Right renal pelvis (tissue), 4 donors: ENCODE results near the gene UPF1. TPM values are rescaled to one million over a fixed set of nuclear protein-coding genes. Genes with fewer than 3 reads are reported as not detected.

Experiments used
- DNase-seq, 4 donors: peaks; one replicate each; pipeline ENCODE4 v3.0.0-alpha.2; 2013; ENCODE audit warnings: low read depth in 4 of 4, low spot score in 3 of 4, missing footprints in 1 of 4
- polyA plus RNA-seq, 4 donors: library from polyadenylated mRNA; unstranded; fragments of 120-200 nt; gene quantifications; one replicate each; pipeline ENCODE4 v1.2.1, GENCODE V29; 2013; ENCODE audit not compliant: insufficient read length in 4 of 4

UPF1 gene
- polyA plus RNA-seq, 4 donors = 50.6 to 70.8 (median 52.5) TPM

DNA sequence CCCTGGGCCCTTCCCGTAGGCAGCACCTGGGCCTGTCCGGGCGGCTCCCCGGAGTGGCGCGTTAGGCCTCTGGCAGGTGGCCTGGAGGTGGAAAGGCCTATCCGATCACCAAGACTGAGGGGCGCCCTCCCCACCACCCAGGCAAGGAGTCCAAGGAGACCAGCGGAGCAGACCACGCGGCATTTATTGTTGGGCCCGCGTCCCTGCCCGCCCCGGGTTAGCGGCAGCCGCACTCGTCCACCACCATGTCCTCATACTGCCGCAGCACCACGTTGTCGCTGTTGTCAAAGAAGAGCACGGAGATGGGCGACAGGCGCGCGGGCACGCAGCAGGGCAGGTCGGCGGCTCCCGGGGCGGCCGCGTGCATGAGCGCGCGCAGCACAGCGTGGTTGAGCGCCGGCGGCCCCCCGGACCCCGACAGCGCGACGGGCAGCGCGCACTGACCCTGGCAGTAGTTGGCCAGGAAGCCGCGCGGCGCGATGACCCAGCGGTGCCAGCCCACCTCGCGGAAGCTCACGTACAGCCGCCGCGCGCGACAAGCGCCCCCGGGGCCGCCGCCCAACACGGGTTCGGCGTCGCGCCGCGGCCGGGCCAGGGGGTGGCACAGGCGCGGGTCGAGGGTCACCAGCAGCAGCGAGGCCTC, 36.7 kb downstream of the UPF1 start:
- DNase-seq = no peak

DNA sequence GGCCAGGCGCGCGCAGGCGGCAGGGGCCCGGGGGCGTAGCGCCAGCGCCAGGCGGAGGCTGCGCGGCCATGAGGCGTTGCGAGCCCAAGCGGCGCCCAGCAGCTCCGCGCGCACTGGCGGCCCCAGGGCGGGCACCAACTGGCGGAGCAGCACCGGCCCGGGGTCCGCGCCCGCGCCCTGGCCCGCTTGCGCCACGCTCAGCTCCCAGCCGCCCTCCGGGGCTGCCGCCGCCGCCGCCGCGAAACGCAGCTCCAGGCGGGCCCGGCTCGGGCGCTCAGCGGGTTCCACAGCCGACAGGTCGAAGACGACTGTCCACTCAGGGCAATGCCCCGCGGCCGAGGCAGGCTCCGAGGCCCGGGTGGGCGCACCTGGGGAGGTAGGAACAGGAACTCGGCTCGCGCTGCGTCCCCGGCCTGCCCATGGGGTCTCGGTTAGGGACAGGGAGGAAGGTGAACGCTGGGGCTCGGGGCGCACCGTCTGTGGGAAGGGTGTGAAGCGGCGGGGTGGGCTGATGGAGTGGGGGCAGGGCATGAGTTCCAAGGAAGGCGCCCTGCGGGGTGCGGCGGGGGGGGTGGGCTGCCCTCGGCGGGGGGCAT, 37.4 kb downstream of the UPF1 start:
- DNase-seq = no peak

DNA sequence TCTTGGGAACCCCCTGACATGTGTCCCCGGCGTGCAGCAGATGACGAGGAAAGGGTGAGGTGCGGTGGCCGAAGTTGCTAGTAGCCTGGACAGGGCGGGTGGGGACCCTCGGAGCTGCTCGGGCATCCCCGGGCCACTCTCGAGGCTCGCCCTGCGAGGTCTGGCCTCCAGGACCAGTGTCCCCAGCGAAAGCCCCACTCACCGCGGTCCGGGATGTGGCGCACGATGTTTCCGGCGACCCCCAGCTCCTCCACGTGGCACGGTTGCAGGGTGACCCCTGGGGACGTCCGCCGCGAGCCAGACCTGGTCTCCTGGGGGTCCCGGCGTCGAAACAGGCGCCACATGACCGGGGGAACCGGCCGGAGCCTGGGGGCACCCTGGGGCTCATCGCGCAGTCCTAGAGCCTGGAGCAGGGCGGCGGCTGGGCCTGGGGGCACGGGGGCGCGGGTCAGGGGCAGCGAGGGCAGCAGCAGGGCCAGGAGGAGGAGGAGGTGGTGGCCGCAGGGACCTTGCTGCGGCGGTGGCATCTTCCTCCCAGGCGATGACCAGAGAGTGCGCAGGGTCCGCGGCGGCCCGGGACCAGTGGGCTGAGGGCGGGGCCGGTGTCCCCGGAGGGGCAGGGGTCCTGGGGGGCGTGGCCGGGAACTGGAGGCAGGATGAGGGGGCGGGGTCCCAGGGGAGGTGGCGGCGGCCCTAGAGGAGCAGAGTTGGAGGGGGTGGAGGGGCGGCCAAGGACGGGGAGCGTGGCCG, 38.2 kb downstream of the UPF1 start:
- no peak for DNase-seq

DNA sequence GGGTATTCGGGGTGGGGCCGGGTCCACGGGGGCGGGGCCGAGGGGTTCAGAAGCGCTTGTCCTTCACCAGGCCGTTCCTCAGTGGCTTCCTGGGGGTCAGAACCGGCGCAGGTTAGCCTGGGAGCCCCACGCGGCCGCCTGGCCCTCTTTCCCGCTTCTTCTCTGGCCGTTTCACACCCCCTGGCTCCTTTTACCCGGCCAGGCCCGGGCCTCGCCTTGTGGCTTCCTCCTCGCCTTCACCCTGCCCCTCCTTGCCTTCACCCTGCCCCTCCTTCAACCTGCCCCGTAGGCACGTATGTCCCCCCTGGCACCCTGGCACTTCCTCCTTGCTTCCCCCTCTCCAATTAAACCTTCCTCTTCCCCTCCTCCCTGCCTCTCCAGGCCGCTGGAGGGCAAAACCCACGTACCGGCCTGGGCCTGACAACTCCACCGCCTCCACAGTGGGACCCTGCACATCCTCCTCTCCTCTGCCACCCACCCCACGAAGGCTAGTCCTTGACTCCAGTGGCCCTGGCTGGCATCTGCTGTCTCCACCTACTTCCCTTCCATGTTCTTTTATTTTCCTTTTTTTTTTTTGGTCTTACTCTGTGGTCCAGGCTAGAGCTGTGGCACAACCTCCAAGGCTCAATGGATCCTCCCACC, 38.9 kb downstream of the UPF1 start:
- no peak for DNase-seq

DNA sequence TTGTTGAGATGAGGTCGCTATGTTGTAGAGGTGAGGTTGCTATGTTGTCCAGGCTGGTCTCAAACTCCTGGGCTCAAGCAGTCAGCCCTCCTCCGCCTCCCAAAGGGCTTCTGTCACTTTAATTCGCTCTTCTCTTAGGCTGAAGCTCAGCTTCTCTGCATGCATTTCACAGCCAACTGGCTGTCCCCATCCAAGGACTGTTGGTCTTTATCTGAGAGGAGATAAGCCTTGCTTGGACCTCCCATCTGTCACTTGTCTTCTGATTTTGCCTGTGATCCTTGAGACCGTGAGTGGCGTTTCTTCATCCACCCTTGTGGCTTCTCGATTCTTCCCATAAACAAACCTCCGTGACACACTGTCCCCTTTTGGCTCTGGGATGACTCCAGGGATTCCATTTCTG, 39.8 kb downstream of the UPF1 start:
- no peak for DNase-seq

DNA sequence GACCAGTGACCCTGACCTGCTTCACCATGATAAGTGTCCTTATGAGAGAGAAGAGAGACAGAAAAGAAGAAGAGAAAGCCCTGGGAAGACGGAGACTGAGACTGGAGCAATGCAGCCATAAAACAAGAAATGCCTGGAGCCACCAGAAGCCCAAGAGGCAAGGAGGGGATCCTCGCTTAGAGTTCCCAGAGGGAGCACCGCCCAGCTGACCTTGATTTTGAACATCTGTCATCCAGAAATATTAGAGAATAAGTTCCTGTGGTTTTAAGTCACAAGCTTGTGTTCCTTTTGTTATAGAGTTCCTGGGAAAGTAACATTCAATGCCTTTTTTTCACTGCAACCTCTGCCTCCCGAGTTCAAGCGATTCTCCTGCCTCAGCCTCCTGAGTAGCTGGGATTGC, 44.0 kb downstream of the UPF1 start:
- no peak for DNase-seq

DNA sequence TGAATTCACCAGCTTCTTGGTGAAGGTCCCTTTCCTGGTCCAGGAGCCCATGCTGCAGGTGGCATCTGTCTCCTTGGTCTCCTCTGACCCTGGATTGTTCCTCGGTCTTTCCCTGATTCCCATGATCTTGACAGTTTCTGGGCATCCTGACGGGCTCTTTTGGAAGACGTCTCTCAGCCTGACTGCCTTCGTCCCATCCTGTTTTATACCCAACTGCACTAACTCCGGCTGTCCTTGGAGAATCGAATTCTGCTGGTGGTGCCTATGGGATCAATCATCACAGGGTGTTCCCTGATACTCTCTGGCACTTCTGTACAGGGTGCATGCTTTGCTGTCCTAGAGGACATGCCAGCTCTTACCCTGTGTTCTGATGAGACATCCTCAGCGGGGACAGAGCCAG, 45.1 kb downstream of the UPF1 start:
- no peak for DNase-seq

DNA sequence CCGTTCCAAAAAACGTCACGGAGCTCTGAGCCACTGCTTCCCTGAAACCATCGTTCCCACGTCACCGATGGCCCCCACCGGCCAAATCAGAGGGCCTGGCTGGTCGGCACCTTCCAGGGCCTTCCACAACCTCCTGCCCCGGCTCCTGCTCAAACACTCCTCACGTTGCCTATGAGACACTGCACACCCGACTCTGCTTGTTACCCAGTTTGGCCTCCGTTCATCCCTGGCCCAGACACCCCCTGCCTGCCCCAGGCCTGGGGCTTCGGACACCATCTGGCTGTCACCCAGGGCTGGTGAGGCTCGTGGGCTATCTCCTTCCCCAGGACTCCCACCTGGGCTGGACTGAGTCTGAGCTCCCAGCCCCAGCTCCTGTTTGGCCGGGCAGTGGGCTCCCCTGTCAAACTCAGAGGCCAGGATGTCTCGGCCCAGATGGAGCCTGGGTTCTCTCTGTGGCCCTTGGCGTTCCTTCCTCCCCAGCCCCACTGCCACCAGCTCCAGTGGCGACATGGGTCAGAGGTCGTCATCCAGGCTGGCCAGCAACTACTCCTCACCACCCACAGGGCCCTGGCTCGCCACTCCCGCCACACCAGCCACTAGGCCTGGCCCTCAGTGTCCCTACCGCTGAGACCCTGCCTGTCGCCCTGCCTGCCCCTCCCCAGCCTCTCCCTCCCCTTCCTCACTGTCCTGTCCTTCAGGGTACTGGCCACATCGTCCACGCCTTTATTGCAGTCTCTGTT, 46.5 kb downstream of the UPF1 start:
- DNase-seq = no peak

DNA sequence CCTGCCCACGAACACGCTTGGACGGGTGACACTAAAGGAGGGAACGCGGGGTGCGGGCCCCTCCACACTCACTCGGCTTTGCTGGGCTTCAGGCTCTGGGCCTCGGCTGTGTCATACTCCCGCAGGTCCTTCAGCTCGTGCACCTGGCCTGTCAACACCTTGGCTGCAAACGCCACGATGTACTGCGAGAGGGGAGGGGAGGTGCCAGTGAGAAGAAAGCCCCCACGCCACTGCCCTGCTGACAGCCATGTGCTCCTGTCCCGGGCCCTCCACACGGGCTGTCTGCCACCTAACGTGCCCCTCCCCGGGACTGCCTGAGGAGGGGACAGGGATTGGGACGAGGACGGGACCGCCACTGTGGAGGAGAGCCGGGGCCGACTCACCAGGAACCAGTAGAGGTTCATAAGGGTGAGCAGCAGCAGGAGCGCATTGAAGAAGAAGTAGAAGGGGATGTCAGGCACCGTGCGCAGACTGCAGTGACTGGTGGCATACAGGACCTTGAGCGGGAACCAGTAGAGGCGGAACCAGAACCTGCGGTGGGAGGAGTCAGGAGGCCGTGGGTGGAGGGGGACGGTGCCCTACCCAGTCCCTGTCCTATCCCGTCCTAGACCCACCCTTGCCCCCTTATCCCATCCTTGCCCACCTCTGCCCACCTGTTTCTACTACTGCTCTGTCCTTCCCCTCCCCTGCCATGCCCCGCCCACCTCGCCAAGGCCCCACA, 47.3 kb downstream of the UPF1 start:
- no peak for DNase-seq

DNA sequence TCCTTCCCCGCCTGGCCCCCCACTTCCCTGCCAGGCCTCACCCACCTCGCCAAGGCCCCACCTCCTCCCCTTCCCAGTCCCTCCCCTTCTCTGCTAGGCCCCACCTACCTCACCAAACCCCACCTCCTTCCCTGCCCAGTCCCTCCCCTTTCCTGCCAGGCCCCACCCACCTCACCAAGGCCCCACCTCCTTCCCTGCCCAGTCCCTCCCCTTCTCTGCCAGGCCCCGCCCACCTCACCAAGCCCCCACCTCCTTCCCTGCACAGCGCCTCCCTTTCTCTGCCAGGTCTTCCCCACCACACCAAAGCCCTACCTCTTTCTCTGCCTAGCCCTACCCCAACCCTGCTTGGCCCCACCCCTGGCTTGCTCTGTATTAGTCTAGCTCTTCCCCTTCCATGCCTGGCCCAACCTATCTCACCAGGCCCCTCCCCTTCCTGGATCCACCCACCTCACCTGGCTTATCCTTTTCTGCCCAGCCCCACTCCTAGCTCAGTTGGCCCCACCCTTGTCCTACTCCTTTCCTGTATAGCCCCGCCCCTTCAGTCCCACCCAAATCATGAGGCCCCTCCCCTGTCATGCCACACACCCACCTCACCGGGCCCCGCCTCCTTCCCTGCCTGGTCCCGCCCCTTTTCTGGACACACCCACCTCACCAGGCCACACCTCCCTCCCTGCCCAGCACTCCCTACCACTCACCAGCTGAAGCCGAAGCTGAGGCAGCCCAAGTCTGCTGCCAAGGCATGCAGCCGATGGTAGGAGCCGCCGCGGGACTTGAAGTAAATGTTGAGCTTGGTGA, 48.0 kb downstream of the UPF1 start:
- no peak for DNase-seq

DNA sequence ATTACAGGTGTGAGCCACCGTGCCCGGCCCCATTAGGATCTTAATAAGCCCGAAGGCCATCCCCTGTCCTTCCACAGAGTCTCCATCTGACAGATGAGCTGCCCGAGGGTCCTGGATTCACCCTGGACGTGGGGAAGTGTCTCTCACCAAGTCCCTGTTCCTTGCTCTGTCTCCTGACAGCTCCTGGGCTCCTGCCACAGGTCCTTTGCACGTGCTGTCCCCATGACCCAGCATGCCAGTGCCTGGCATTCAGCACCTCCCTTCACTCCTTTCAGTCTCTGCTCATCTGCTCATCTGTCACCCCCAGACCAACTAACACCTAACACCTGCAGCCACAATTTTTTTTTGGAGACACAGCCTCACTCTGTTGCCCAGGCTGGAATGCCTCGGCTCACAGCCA, 49.7 kb downstream of the UPF1 start:
- DNase-seq = no peak

DNA sequence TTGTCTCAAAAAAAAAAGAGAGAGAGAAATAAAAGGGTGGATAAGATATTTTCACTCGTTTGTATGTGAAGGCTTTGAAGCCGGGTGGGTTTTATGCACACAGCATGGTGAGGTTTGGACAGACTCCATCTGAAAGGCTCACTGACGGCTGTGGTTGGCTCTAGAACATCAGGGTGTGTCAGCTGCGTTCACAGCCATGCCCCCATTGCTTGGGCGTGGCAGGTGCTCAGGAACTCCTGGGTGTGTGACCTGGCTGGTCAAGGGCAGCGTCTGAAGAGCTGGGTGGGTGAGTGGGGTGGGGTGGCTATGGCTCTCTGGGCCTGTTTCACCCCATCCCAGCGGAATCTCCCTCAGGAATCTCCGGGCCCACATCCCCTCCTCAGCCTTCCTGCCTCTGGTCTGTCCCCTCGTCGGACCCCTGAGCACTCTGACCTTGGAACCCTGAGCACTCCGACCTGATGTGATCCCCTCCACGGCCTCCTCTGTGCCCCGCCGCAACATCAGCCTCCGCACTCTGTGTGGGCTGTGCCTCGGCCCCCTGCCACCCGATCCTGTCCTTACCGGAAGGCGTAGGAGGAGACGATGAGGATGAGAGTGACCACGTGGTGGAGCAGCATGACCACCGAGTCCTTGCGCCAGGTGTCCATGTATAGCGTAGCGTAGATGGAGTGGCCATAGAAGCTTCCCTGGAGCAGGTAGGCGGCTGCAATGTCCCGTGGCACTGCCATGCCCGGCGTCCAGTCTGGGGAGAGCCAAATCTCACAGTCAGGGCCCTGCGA, 52.0 kb downstream of the UPF1 start:
- no peak for DNase-seq

DNA sequence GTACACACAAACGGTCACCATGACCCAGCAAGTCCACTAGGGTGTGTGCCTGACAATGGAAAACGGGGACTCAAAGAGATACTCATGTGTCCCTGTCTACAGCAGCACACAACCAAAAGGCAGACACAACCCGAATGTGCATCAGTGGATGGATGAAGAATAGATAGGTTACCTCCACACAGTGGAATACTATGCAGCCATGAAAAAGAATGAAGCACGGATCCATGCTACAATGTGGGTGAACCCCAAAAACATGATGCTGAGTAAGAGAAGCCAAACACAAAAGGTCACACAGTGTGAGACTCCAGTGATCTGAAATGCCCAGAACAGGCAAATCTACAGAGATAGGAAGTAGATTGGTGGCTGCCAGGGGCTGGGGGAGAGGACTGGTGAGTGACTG, 55.2 kb downstream of the UPF1 start:
- DNase-seq = no peak

DNA sequence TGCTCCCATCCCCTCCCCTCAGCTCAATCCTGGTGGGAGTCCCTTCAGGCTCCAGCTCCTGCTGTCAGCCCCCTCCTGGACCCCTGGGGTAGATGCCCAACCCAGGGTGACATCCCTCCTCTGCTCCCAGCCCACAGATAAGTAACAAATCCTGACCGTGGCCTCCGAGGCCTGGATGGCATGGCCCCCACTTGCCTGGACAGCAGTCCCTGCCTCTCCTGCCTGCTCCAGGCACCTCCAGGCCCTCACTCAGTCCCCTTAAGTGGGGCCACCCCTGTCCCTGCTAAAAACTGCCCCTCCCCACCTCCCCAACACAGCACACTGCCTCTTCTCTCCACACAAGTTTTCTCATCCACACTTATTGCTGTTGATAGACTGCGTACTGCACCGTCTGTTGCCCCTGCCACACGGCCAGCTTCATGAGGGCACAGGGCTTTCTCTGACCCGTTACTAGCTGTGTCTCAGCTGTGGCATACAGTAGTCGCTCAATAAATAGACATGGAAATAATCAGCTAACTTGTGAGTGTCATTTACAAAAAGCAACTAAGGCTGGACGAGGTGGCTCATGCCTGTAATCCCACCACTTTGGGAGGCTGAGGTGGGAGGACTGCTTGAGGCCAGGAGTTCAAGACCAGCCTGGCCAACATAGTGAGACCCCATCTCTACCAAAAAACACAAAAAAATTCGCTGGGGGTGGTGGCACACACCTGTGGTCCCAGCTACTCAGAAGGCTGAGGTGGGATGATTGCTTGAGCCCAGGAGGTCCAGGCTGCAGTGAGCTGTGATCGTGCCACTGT, 58.4 kb downstream of the UPF1 start:
- DNase-seq = no peak

DNA sequence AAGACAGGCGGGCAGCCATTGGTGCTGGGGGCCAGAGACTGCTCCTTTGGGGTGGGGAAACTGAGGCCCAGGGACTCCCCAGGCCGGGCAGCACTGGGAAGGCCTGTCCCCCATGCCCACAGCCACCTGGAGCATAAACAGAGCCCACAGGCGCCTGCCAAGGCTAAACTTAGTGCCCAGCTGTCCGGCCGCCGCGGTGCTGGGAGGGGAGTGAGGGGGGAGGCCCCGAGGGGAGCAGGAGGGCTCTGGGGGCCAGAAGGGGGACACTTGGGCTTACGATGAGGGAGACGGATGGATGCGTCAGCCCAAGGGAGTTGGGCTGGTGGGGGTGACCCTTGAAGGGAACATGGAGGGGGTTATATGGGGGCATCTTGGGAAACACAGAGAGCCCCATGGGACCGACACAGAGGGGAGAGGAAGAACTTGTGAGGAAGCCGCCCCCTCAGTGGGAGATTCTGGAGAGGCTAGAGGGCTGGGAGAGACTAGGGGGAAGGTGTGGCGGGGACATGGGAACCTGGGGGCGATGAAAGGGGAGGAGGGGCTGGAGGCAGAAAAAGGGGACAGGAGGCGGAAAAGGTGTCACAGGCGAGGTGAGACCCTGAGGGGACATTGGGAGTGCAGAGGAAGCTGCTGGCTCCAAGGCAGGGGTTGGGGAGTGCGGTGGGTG, 62.0 kb downstream of the UPF1 start:
- no peak for DNase-seq

DNA sequence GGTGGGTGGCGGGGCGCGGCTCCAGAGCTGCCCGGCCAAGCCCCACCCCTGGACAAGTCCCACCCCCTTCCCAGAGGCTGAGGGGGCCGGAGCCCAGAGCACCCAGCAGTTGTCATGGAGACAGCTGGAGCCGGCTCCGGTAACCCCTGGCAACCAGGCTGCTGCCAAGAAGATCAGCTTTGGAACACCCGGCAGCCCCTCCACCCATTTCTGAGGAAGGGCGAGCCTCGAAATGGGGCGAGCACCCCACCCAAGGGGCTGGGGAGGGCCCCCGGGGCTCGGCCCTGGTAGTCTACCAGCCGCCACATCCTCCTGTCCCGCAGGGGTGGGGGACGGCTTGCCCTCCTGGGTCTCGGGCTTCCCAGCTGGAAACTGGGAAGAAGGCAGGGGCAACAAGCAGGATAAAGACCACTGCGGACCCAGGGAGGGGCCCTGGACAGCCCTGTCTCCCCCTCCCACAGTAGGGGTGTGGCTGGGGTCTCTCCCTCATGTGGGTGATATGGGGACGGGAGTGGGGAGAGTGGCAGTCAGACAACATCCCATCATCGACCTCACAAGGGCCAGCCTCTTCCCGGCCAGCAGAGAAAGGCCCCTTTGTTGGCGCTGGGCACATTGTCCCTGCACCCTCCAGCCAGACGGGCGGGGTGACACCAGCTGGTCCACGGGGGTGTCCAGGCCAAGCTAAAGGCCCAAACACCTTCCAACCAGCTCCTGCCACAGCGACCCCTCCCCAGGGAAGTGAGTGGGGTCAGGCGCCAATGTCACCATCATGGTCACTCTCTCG, 62.7 kb downstream of the UPF1 start:
- DNase-seq = no peak
